IPS-18c (cell line): ENCODE data around the gene VPS37B.
"Not testable (repeated sequence)": the region's sequence is repeated elsewhere in the genome, so short reads cannot be mapped to it uniquely, and the experiment has no call there.

ENCODE experiments used
- H3K4me3 ChIP-seq: 2 replicates; pipeline ENCODE4 v1.7.0; 2013; ENCODE audit warnings: low read depth, mild to moderate bottlenecking, low read length, moderate library complexity; ENCODE audit not compliant: insufficient read depth
- H3K9me3 ChIP-seq: one replicate; pipeline ENCODE4 v1.6.1; 2013; ENCODE audit warnings: mild to moderate bottlenecking, low read length, moderate library complexity; ENCODE audit not compliant: control insufficient read depth, insufficient read depth

The VPS37B gene

GRCh38 chr12:122888232-122888752 is 7.6 kb downstream of the VPS37B start:
- Histone ChIP-seq H3K9me3 (no peaks in the 10 kb centered on the region), H3K4me3 (peak overlapping the region; percentile 20; the same call in 1 of the 2 replicates)

DNA sequence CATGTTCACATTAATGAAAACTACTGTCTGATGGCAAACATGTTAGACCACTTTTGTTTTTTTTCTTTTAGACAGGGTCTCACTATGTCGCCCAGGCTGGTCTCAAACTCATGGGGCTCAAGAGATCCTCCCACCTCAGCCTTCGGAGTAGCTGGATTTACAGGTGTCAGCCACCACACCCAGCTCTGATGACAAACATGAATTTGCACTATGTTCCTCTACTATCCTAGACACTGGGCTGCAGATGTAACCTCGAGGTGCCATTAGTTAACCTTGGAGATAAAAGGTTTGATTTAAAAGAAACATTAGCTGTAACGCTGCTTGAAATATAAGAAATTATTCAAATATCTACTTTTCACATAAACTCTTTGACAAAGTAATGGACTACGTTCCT is 8.1 kb downstream of the VPS37B start:
- no peaks in the 10 kb centered on the region for H3K9me3 ChIP-seq

DNA sequence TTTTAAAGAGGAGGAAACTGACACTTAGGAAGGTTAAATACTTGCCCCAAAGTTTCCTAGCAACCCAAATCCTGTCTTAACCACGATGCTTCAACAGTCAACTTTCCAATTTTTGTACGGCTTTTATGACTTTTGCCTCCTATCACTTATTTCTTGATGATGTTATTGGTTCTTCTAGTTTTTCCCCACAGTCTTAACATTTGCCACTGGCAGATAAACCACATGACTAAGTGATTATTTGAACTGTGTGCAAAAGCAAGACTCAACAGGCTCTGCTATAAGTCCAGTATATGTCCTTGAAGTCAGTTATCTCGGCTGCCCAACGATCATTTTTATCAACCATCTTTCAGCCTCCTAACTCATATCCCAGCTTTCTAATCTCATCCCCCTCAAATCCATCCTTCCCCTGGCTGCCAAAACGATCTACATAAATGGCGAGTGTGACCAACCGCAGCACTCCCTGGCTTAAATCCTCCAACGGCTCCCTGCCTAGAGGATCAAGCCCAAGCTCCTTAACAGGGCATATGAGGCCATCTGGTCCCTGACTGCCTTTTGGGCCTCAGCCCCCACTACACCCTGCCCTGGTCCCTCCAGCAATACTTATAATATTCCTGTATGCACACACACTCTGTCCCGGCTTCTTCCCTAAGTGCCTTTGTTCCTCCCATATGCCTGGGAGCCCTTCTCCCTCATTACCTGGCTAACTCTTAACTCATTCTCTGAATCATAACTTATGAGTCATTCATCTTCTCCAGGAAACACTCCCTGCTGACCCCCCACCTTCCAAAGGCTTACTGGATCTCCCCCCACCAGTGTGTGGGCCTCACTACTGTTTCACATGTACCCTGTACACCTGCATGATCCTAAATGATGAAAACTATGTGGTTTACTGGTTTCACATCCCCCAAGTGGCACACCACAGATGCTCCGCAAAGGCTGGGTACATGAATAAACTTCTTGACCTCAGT is 8.8 kb downstream of the VPS37B start:
- Histone ChIP-seq H3K4me3 (no peak overlapping the region), H3K9me3 (no peaks in the 10 kb centered on the region)

More for the DNA sequence above, 8.1 kb downstream of the VPS37B start:
- H3K4me3 ChIP-seq: no peak overlapping the region

DNA sequence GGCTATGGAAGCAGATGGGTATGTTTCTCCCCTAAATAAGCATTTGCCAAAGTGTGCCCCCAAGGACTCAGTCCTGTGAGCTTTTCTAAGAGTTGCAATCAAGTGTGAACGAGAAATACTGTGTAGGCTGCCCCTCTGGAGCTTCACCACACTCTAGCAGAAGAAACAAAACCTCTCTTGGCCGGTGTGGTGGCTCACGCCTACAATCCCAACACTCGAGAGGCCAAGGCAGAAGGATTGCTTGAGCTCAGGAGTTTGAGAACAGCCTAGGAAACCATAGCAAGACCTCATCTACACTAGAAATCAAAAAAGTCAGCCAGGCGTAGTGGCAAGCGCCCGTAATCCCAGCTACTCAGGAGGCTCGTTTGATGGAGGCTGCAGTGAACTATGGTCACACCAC is 9.8 kb downstream of the VPS37B start:
- H3K4me3 ChIP-seq: no peak overlapping the region
- H3K9me3 ChIP-seq: no peaks in the 10 kb centered on the region

- no peaks in the 10 kb centered on the region for H3K9me3 ChIP-seq
- no peak overlapping the region for H3K4me3 ChIP-seq
Observed at GRCh38 chr12:122884860-122885259, 11.1 kb downstream of the VPS37B start.

GRCh38 chr12:122884091-122884826 is 11.7 kb downstream of the VPS37B start:
- H3K4me3 ChIP-seq: no peak overlapping the region
- no peaks in the 10 kb centered on the region for H3K9me3 ChIP-seq

DNA sequence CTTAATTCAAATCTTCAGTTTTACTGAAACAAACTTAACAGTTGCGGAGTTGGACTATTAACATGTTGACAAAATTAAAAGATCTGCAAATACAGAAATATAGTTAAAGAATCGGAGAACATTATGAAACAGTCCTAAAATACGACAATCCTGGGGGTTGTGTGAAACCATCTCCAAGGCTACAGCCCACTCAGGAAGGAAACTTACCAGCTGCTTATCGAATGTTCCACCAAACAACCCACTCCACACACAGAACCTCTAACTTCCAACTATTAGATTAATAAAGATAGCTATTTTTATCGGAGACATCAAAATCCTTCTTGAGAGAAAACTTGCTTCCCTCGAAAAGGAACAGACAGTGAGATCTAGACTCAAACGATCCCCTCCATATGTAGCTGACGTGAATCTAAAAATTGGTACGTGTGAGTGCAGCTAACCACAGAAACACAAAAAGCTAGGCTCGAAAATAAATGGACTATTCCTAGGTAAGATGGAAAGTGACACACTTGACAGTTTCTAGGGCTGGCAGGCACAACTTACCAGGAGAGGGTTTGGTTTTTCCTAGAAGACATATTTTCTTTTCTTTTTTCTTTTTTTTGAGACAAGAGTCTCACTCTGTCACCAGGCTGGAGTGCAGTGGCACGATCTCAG is 12.9 kb downstream of the VPS37B start:
- H3K9me3 ChIP-seq: no peaks in the 10 kb centered on the region
- H3K4me3 ChIP-seq: no peak overlapping the region

- Histone ChIP-seq H3K4me3 (no peak overlapping the region), H3K9me3 (no peaks in the 10 kb centered on the region)
Observed at GRCh38 chr12:122880668-122881067, 15.3 kb downstream of the VPS37B start.

DNA sequence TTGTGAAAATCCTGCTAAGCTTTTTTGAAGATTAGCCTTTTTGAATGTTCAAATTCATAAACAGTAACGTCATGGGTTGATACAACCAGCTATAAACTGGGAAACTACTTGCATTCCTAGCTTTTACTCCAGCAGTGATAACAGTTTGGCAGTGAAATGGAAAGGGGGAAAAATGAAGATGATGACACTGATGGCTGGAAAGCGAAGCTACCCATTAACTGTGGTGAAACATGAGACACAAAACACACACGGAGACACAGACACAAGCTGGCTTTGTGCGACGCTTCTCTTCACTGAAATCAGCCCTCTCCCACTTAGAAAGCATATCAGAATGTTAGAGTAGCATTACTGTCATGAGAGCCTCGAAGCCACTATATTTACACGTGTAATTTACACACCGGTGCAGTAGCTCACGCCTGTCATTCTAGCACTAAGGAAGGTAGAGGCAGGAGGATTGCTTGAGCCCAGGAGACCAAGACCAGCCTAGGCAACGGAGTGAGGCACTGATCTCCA is 15.7 kb downstream of the VPS37B start:
- no peaks in the 10 kb centered on the region for H3K9me3 ChIP-seq
- H3K4me3 ChIP-seq: no peak overlapping the region

- Histone ChIP-seq H3K4me3 (no peak overlapping the region), H3K9me3 (no peaks in the 10 kb centered on the region)
Observed at GRCh38 chr12:122878780-122879612, 16.9 kb downstream of the VPS37B start.

DNA sequence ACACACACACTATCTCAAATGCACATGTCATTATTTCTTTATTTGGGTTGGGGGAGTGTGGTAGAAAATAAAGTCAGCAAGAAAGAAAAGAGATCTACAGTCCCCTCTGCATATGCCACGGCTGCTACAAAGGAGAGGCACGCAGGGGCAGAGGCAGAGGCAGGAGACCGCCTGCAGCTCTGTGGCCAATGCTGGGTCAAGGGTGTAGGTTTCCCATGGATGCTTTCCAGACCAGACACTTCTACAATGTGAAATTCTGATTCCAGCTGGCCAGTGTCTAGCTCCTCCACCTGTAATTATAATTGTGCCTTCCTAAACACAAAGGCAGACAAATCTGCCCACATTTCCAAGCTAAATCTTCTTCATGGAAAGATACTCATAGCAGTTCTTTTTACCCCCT is 19.2 kb downstream of the VPS37B start:
- H3K4me3 ChIP-seq: no peak overlapping the region
- no peaks in the 10 kb centered on the region for H3K9me3 ChIP-seq

GRCh38 chr12:122876281-122876680 is 19.6 kb downstream of the VPS37B start:
- not testable (repeated sequence) for H3K4me3 ChIP-seq, H3K9me3 ChIP-seq

GRCh38 chr12:122875590-122876220 is 20.2 kb downstream of the VPS37B start:
- no peaks in the 10 kb centered on the region for H3K9me3 ChIP-seq
- no peak overlapping the region for H3K4me3 ChIP-seq

GRCh38 chr12:122874081-122874480 is 21.8 kb downstream of the VPS37B start:
- no peaks in the 10 kb centered on the region for H3K9me3 ChIP-seq
- no peak overlapping the region for H3K4me3 ChIP-seq

DNA sequence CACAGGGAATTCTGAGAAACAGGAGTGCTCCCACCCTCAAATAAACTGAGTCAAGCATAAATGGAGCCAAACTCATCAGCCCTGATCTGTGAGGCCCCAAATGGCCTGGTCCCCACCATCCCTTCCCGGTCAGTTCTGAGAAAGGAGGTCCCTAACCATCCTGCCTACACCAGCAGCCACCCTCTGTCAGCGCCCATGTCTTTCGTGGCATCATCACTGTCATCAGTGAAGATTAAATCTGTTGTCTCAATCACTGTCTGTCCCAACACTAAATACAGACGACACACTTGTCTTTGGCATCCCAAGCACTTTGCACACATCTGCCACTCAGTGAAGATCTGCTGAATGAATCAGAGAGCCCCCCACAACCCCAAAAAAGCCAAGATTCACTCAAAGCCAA is 22.4 kb downstream of the VPS37B start:
- no peak overlapping the region for H3K4me3 ChIP-seq
- no peaks in the 10 kb centered on the region for H3K9me3 ChIP-seq

DNA sequence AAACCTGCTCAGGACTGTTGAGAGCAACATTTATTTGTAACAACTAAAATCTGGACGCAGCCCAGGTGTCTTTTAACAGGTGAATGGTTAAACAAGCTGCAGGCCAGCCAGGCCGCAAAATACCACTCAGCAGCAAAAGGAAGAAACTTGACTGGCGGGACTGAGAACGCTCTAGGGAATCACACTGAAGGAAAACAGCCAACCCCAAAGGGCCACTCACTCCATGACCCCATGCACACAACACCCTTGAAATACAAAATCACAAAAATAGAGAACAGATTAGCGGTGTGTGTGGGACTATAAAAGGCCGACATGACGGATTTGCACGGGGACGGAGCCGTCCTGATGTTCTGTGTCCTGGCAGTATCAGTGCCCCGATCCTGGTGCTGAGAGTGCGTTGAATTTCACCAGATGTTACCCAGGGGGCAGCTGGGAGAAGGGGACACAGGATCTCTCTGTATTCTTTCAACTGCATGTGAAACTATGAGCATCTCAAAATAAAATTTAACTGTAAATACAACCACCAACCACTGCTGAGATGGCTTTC is 23.0 kb downstream of the VPS37B start:
- no peaks in the 10 kb centered on the region for H3K9me3 ChIP-seq
- no peak overlapping the region for H3K4me3 ChIP-seq
